ENCODE measurements around the gene NT5C1B.

DNA sequence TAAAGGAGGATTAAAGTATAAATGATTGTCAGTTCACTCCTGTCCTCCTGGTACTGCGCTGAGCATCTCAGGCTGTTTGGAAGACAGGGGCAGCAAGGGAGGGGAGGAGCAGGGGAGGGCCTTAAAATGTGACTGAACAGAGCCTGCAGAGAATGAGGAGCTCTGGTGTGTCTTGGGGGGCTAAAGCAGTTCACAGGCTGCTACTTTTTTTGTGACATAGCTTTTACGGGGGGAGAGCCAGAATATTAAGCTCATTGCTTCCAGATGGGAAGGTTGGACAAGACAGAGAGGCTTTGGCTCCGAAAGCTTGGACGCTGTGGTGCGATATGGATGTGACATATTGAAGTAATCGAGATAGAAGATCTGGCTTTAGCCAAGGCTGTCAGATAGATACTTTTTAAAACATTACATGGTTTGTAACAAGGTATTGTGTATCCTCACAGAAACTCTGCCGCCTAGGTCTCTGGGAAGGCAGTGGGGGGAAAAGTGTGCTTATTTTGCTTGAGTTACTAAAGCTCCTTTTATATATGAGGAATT lies 69.4 kb downstream of the NT5C1B start:
- no peak for TF ChIP-seq TAF1 (IDR thresholded peaks at IDR 0.05; ENCODE audit: low read depth, low read length)
- no peak for TF ChIP-seq SPI1 (IDR thresholded peaks at IDR 0.05; ENCODE audit: low read depth, low read length)
- TF ChIP-seq POLR2A (IDR thresholded peaks at IDR 0.05; ENCODE audit: low read depth, low read length), result no peak
- TF ChIP-seq POLR2AphosphoS5 (IDR thresholded peaks at IDR 0.05; ENCODE audit: low read depth, low read length), result no peak
